HG03103 (cell line): ENCODE measurements around the gene GMDS.

Source experiments
- ATAC-seq: cut with Tn5 transposase; IDR thresholded peaks from one replicate; pipeline ENCODE4 v1.9.1; 2021; ENCODE audit warnings: low read depth; ENCODE audit not compliant: unreplicated experiment

Gene GMDS

GRCh38 chr6:2242311-2242710, 3.1 kb downstream of the GMDS start:
- ATAC-seq: no peak

DNA sequence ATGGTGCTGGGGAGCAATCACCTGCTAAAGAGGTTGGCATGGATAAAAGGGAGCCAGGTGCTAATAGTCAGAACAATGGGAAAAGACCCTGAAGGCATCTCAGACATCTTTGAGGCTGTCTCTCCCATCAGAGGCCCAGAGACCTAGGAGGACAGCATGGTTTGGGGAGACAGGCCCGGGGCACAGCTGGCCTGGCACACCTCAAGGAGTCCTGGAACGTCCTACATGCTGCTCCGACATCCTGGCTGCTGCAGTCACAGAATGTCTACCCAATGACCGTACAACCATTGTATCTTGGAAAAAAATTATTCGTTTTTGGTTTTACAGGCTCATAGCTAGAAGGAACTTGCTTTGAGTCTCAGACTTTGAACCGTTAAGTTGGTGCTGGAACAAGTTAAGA, 4.4 kb downstream of the GMDS start:
- no peak for ATAC-seq

- no peak for ATAC-seq
Observed at GRCh38 chr6:2237001-2237400, 8.4 kb downstream of the GMDS start.

- no peak for ATAC-seq
Observed at GRCh38 chr6:2235777-2236495, 9.5 kb downstream of the GMDS start.

DNA sequence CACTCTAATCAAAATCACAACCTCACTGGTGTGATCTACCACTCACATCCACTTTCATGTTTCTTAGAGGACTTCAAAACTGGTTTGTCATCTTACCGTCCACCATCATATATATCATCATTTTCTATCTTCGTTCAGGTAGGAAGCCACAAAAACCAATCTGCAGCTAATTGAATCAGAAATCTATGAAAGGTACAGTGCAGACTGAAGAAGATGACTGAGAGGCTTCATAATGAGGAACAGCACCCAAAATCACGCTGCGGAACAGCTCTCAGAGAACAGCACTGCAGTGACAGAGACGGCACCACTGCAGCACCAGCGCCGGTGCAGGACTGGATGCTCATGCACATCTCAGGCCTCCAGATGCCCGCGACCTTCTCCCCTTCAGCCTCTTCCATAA, 13.0 kb downstream of the GMDS start:
- ATAC-seq: peak; percentile 84

- no peak for ATAC-seq
Observed at GRCh38 chr6:2231438-2231837, 14.0 kb downstream of the GMDS start.

DNA sequence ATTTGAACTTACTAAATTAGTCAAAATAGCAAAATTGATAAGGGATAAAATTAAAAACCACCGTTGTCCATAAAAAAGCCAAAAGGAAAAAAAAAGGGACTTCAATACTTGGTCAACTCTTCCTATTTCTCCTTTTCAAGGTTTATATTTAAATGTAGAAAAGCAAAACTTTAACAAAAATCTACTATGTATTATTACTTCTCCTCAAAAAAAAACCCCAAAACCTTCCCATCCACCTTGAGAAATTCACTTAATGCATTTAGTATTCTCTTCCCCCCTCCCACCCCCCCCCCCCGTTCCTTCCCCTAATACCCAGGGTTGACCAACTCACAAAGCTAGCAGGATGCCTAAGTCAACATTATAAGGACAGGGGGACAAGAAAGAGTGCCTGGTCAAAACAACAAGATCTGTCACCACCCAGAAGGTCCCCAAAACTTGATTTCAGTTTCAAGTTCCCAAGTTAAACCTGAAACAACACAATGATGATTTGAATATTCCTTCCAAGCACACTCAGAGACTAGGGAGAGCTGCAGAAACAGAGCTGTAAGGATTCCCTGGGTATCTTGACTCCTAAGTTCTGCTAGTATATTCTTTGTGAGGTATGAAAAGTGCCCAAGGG, 14.6 kb downstream of the GMDS start:
- ATAC-seq: no peak

GRCh38 chr6:2229742-2230141, 15.7 kb downstream of the GMDS start:
- ATAC-seq: no peak

DNA sequence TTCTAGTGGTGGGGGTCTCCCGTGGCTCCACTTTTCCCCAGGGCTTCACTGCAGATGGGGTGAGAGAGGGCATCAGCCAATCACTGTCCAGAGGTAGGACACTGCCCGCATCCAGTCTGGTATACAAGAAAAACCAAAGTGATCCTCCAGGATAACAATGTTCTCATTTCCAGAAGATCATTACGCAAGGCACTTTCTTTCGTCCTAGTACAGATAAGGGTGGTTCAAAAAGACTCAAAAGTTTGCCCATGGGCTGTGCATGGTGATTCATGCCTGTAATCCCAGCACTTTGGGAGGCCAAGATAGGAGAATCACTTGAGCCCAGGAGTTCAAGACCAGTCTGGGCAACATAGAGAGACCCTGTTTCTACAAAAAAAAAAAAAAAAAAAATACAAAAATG, 16.4 kb downstream of the GMDS start:
- ATAC-seq: no peak

DNA sequence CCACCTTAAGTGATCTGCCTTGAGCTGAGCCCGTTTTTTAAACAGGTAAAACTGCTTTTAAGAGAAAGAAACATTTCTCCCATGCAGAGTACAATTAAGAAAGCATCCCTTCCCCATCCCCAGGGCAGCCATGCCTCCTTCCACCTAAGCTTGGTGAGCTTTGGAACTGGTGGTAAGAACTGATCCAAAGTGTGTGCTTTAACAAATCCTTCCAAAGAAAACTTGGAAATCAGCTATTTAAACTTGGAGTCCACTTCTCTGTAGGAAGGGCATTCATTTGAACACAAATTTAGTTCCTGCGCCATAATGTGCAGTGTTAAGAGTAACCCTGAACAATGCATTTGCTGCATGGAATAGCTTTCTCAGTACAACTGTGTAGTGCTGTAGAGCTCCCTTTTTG, 17.0 kb downstream of the GMDS start:
- ATAC-seq: no peak

DNA sequence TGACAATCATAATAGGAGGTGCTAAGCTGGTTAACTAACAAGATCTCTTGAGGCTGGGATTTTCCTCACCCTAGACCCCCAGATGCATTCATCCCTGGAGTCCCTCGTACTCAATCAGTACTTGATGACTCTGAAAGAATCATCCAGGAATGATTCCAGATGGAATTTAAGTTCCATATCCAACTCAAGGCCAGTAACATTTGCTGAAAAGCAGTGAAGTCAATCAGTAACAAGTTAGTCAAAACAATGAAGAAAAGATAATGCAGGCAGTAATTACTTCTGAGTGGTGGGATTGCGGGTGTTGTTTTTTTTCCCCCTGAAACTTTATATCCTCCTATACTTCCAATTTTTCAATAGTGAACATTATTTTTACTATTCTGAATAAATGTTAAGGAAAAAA, 18.6 kb downstream of the GMDS start:
- ATAC-seq: no peak

DNA sequence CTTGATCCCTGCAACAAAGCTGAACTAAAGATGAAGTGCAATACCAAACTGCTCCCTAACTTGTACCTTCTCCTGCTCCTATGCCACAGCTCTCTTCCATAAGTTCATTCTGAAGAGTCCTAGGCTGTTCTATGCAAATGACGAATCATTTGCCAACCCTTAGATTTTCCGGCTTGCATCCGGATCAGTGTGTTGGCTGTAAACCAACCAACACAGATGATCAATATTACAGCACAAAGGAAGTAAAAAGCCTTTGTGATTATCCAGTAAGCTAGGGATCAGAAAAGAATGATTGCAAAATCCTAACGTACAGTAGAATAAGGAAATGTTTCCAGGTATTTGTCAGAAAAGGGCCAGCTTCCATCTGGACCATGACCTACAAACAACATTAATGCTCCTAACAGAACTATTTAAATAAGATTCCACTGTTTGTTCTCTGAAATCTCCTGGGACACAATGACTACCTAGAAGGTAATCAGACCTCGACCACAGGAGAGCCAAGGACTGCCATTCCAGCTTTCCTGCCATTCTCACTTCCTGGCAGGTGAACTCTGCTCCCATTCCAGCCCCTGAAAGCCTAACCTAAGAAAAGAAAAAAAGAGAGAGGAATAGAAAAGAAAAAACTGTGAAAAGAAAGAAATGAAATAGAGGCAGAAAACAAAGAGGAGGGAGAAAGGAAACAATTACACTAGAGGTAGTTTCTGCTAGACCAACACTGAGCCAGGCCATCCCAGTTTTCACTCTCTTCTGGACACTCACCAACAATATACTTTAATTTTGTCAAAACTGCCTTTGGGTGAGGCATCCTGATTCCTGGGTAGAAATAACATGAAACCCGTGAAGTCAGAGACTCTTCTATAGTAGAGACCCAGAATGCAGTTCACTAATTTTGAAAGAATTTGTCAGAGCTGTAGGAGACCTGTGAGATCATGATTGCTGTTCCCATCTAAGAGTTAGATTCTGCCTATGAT, 19.7 kb downstream of the GMDS start:
- ATAC-seq: no peak

DNA sequence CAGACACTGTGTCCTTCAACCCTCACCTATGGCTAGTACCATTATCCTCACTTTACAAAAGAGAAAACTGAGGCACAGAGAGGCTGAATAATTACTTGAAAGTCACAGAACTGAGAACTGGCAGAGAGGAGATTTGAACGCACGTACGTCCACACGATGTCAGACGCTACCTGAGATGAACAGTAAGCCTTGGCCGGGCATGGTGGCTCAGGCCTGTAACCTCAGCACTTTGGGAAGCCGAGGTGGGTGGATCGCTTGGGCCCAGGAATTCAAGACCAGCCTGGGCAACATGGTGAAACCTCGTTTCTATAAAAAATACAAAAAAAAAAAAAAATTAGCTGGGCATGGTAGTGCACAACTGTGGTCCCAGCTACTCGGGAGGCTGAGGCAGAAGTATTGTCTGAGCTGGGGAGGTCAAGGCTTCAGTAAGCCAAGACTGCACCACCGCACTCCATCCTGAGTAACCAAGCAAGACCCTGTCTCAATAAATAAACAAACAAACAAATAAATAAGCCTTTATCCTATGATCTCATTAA, 20.5 kb downstream of the GMDS start:
- no peak for ATAC-seq

GRCh38 chr6:2222275-2222842, 23.0 kb downstream of the GMDS start:
- no peak for ATAC-seq

DNA sequence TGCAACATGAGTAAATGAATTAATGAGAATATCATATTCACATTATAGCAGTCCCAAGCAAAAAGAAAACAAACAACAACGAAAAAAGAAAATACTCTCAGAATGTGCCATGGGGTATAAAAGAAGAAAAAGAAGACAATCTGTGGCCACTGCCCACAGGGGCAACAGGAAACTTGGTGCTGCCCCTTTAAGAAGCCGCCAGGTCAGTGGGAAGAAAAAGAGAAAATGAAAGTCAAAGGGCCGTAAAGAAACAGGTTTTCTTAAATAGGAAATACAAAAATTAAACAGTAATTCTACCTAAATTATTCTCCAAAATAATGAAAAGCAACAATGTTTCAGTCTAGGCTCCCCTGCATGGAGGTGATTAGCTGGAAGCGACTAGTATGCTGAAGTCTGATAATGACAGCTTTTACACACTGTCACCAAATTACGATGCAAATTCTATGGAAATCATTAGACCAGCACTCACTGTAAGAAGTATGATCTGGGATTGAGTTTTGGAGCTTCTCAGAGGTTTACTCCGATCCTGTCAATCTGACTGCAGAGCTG, 23.6 kb downstream of the GMDS start:
- ATAC-seq: no peak

DNA sequence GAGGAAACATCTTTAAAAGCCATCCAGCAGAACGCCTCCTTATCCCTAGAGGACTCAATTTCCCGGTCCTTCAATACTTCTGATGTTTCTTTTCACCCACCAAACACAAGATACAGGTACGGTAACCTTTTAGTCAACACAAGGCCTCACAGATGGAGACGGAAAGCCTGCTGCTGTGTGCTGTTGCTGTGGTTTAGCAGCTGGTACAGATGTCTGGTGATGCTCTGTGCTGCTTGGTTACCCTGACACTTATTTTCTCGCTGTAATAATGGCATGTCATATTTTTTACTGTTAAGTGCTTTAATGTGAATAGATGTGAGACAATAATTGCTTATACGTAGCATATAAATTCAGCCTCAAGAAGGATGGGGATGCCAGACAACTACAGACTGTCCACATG, 25.3 kb downstream of the GMDS start:
- ATAC-seq: no peak

DNA sequence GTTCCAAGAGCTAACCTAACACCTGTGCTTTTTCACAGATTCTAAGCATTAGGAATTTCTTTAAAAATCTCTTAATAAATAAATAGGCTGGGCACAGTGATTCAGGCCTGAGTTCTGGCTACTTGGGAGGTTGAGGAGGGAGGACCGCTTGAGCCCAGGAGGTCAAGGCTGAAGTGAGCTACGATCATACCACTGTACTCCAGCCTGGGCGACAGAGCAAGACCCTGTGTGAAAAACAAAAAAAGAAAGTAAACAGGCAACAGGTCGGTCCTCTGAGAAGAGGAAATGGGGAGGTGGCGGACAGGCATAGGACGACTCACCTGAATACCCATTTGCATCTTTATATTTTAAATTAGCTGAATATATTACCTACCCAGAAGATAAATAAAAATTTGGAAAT, 26.5 kb downstream of the GMDS start:
- ATAC-seq: no peak

- no peak for ATAC-seq
Observed at GRCh38 chr6:2216794-2217383, 28.5 kb downstream of the GMDS start.

- ATAC-seq: no peak
Observed at GRCh38 chr6:2215342-2215741, 30.1 kb downstream of the GMDS start.

- no peak for ATAC-seq
Observed at GRCh38 chr6:2213086-2213485, 32.3 kb downstream of the GMDS start.
